HepG2 (cell line): ENCODE results near the gene MAP2K7.

Experiments used
- FOXK1 ChIP-seq: sonication (generic); formaldehyde crosslinking; IDR thresholded peaks from 2 replicates; pipeline ENCODE4 v1.4.0; 2020; ENCODE audit warnings: low read depth, missing genetic modification reagents, borderline replicate concordance
- HNRNPLL ChIP-seq: fragments of 200-400 bp; formaldehyde crosslinking; IDR thresholded peaks from 2 replicates; pipeline ENCODE4 v1.6.1; 2017; ENCODE audit warnings: mild to moderate bottlenecking, low read depth, low read length; ENCODE audit not compliant: poor library complexity, severe bottlenecking

DNA sequence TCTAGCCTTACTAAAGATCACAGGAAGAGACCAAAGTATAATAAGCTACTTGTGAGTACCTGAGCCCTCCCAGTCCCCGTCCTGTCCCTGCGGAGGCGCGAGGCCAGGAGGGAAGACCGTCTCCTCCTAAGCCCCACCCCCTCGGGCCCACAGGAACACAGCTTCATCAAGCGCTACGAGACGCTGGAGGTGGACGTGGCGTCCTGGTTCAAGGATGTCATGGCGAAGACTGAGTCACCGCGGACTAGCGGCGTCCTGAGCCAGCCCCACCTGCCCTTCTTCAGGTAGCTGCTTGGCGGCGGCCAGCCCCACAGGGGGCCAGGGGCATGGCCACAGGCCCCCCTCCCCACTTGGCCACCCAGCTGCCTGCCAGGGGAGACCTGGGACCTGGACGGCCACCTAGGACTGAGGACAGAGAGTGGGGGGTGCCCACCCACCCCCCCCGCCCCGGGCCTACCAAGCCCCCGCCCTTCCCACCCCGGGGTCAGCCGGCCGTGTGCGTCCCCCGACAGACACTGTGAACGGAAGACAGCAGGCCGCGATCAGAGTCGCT, 8.5 kb downstream of the MAP2K7 start:
- TF ChIP-seq FOXK1 (no peak), HNRNPLL (no peak)
